Body of pancreas (tissue), 4 donors: ENCODE data around the gene COL7A1. TPM values are rescaled to one million over a fixed set of nuclear protein-coding genes. Genes with fewer than 3 reads are reported as not detected.

Experiments used
- ATAC-seq: fragments of 150-250 bp; one replicate; pipeline ENCODE4 v1.9.1; 2016
- DNase-seq, 4 donors: peaks; one replicate each; pipeline ENCODE4 v3.0.0-alpha.2; 2019
- H3K27ac ChIP-seq, 4 donors: fragments of 200-600 bp; sonication (generic); 1 replicate in 3 of 4; 2 replicates in 1 of 4; pipeline versions ENCODE4 v1.5.1 to v1.6.1; 2016 to 2019; ENCODE audit warnings: mild to moderate bottlenecking in 1 of 4, mixed read lengths in 1 of 4, moderate library complexity in 1 of 4
- H3K27me3 ChIP-seq, 2 donors: fragments of 200-600 bp; sonication (generic); one replicate each; pipeline ENCODE4 v1.6.0; 2016; ENCODE audit warnings: mild to moderate bottlenecking in 1 of 2
- H3K36me3 ChIP-seq, 2 donors: fragments of 200-600 bp; sonication (generic); replicated peaks in 1 of 2; 2 replicates each; pipeline ENCODE4 v1.5.1; 2016; ENCODE audit warnings: low read depth in 2 of 2; ENCODE audit not compliant: insufficient read depth in 1 of 2
- H3K4me1 ChIP-seq: fragments of 200-600 bp; sonication (generic); one replicate; pipeline ENCODE4 v1.6.0; 2016
- H3K4me3 ChIP-seq, 2 donors: fragments of 200-600 bp; sonication (generic); 1 replicate in 1 of 2; 2 replicates in 1 of 2; pipeline ENCODE4 v1.5.1; 2016 to 2019
- H3K9me3 ChIP-seq, 3 donors: fragments of 200-600 bp; sonication (generic); 1 replicate in 2 of 3; 2 replicates in 1 of 3; pipeline ENCODE4 v1.5.1; 2016
- CTCF ChIP-seq, 7 experiments: fragments of 450-650 bp in 4 of 7; fragments of 200-600 bp in 3 of 7; sonication (generic) in 3 of 7; IDR thresholded peaks; one replicate each; pipeline ENCODE4 v1.5.1; 2016 to 2019; ENCODE audit warnings: antibody characterized with exemption in 7 of 7
- POLR2A ChIP-seq, 3 donors: fragments of 450-650 bp; IDR thresholded peaks; one replicate each; pipeline ENCODE4 v1.6.1; 2016; ENCODE audit warnings: antibody characterized with exemption in 3 of 3, mild to moderate bottlenecking in 2 of 3
- WGBS, 2 donors: methylation state at CpG; one replicate each; pipeline ENCODE4 v1.1.5; 2017; 5-methylcytosine and 5-hydroxymethylcytosine counted together
- intact Hi-C: fragments of 100-400 bp; cut with DNase I; formaldehyde crosslinking; loops from one replicate; pipeline ENCODE4 v1.15.1; 2023
- total RNA-seq, 2 donors: library from RNA; depleted of rRNA; stranded (reverse); fragments of >200 nt; gene quantifications; one replicate each; pipeline ENCODE4 v1.1.0, GENCODE V29; 2016

Gene COL7A1
- 1 to 10 TPM in 1 of 2 donors, under 1 TPM in 1; 0.52 to 2.3 TPM for total RNA-seq

- Histone ChIP-seq H3K27me3 (no peaks in the 10 kb centered on the region), H3K4me3 (no peak within 1 kb of the TSS), H3K36me3 (peaks cover 6 to 15% of the 10 kb centered on the region in 2 donors), H3K9me3 (no peaks in the 10 kb centered on the region), H3K4me1 (peaks cover 13% of the 10 kb centered on the region), H3K27ac (no peak within 1 kb of the TSS)
- 4% methylated on average over 34 of the region's 35 CpGs; no CpG with 5 or more reads in 1 of the 2 donors for WGBS, 2 donors
- ATAC-seq (peak; percentile 17), DNase-seq (no peak)
- no peak for TF ChIP-seq CTCF (IDR thresholded peaks at IDR 0.05)
- TF ChIP-seq POLR2A (IDR thresholded peaks at IDR 0.05) = no peak
- intact Hi-C loops = no loop called here
Measured at GRCh38 chr3:48595075-48595525, at the start of gene COL7A1. COL7A1 (minus strand) TSS chr3:48595329; CDS start chr3:48595159, 170 bp downstream.

- no peaks in the 10 kb centered on the region for H3K36me3 ChIP-seq
- TF ChIP-seq POLR2A (IDR thresholded peaks at IDR 0.05) (no peak), CTCF (IDR thresholded peaks at IDR 0.05) (no peak)
- no peaks in the 10 kb centered on the region for H3K27me3 ChIP-seq
- no peak for DNase-seq
- ATAC-seq = no peak
- intact Hi-C loops = no loop called here
- no peaks in the 10 kb centered on the region for H3K4me1 ChIP-seq
- WGBS, 2 donors = 82 to 89% methylated on average over 11 to 12 of the region's 12 CpGs
- no peak overlapping the region for H3K4me3 ChIP-seq
- H3K27ac ChIP-seq = no peak overlapping the region
- H3K9me3 ChIP-seq = no peaks in the 10 kb centered on the region
Measured at GRCh38 chr3:48642605-48643004, 47.5 kb upstream of the COL7A1 start.

GRCh38 chr3:48641396-48641795 lies 46.3 kb upstream of the COL7A1 start:
- Histone ChIP-seq H3K4me3 (no peak overlapping the region), H3K4me1 (peaks cover 3% of the 10 kb centered on the region), H3K9me3 (no peaks in the 10 kb centered on the region), H3K36me3 (no peaks in the 10 kb centered on the region), H3K27ac (no peak overlapping the region), H3K27me3 (no peaks in the 10 kb centered on the region)
- TF ChIP-seq CTCF (IDR thresholded peaks at IDR 0.05) (no peak), POLR2A (IDR thresholded peaks at IDR 0.05) (no peak)
- no peak for DNase-seq
- intact Hi-C loops = no loop called here
- ATAC-seq = no peak
- WGBS, 2 donors = 91 to 100% methylated on average over 1 to 3 of the region's 3 CpGs

- Histone ChIP-seq H3K4me3 (no peak overlapping the region), H3K27ac (no peak overlapping the region), H3K36me3 (no peaks in the 10 kb centered on the region), H3K9me3 (no peaks in the 10 kb centered on the region), H3K4me1 (peaks cover 11% of the 10 kb centered on the region), H3K27me3 (no peaks in the 10 kb centered on the region)
- intact Hi-C loops = no loop called here
- WGBS, 2 donors = 85 to 92% methylated on average over 19 to 24 of the region's 38 CpGs
- no peak for DNase-seq
- ATAC-seq = no peak
- TF ChIP-seq CTCF (IDR thresholded peaks at IDR 0.05) (no peak), POLR2A (IDR thresholded peaks at IDR 0.05) (no peak)
Measured at GRCh38 chr3:48639944-48640606, 44.9 kb upstream of the COL7A1 start.

GRCh38 chr3:48637305-48637704 lies 42.2 kb upstream of the COL7A1 start:
- Histone ChIP-seq H3K4me1 (peaks cover 19% of the 10 kb centered on the region), H3K9me3 (no peaks in the 10 kb centered on the region), H3K36me3 (no peaks in the 10 kb centered on the region), H3K27ac (no peak overlapping the region), H3K4me3 (no peak overlapping the region), H3K27me3 (no peaks in the 10 kb centered on the region)
- WGBS, 2 donors = 54 to 67% methylated on average over 5 to 6 of the region's 6 CpGs
- DNase-seq = no peak
- no peak for ATAC-seq
- no peak for TF ChIP-seq CTCF (IDR thresholded peaks at IDR 0.05)
- TF ChIP-seq POLR2A (IDR thresholded peaks at IDR 0.05) = no peak
- intact Hi-C loops = no loop called here
